ENCODE data around the gene SERP2. TPM values are rescaled to one million over a fixed set of nuclear protein-coding genes. Genes with fewer than 3 reads are reported as not detected.

The SERP2 gene
- polyA plus RNA-seq, 2 of the 4 experiments (the other 2 are of a cell fraction) = not detected

DNA sequence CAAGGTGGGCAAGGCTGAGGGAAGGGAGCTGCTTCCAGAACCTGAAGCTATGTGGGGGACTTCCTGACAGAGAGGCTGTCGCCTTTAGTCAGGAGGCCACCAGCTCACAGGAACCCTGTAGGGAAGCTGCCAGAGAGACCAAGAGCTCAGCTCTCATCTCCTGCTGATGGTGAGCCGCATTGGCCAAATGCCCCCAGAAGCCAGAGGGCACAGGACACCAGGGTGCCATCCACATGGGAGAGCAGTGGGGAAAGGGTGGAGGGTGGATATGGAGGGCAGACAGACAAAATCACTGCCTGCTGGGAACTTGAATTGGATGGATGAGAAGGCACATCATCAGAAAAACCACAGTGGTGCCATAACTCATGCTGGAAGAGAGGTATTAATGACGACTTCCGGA, 36.0 kb downstream of the SERP2 start (continued):
- TF ChIP-seq, protein P1, sequence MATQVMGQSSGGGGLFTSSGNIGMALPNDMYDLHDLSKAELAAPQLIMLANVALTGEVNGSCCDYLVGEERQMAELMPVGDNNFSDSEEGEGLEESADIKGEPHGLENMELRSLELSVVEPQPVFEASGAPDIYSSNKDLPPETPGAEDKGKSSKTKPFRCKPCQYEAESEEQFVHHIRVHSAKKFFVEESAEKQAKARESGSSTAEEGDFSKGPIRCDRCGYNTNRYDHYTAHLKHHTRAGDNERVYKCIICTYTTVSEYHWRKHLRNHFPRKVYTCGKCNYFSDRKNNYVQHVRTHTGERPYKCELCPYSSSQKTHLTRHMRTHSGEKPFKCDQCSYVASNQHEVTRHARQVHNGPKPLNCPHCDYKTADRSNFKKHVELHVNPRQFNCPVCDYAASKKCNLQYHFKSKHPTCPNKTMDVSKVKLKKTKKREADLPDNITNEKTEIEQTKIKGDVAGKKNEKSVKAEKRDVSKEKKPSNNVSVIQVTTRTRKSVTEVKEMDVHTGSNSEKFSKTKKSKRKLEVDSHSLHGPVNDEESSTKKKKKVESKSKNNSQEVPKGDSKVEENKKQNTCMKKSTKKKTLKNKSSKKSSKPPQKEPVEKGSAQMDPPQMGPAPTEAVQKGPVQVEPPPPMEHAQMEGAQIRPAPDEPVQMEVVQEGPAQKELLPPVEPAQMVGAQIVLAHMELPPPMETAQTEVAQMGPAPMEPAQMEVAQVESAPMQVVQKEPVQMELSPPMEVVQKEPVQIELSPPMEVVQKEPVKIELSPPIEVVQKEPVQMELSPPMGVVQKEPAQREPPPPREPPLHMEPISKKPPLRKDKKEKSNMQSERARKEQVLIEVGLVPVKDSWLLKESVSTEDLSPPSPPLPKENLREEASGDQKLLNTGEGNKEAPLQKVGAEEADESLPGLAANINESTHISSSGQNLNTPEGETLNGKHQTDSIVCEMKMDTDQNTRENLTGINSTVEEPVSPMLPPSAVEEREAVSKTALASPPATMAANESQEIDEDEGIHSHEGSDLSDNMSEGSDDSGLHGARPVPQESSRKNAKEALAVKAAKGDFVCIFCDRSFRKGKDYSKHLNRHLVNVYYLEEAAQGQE (IDR thresholded peaks at IDR 0.05) = no peak
- TF ChIP-seq KDM1A (IDR thresholded peaks at IDR 0.05; ENCODE audit: low read depth) (no peak), TFCP2L1 (CRISPR knock-in tag; IDR thresholded peaks at IDR 0.05) (no peak)

DNA sequence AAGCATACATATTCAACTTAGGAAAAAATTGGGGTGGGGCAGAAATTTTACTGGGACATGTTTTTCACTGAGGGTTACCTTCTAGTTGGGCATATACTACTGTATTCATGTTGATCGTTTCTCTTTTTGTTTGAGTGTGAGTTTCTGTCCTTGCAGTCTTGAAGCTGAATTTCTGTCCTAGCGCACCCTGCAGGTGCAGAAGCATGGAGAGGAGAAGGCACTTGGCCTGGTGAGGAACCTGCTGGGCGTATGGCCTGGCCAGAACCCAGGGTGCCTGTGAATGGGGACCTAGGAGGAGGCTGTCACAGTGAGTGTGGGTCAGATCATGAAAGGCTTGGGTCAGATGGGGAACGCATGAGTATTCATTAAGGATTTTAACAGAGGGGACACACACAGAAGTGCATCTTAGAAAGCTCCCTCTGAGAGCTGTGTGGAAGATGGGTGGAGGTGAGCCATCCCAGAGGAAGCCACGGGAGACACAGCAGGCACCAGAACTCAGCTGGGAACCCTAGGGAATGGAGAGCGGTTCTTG, 36.8 kb downstream of the SERP2 start:
- CTCF ChIA-PET = no interaction called here
- FAIRE-seq = no peak
- TF ChIP-seq MAX (IDR thresholded peaks at IDR 0.05) (no peak), KDM5A (IDR thresholded peaks at IDR 0.05) (no peak), HOXB13 (CRISPR knock-in tag; IDR thresholded peaks at IDR 0.05; ENCODE audit: low read depth) (no peak), SREBF2 (IDR thresholded peaks at IDR 0.05) (no peak), SMC3 (IDR thresholded peaks at IDR 0.05) (no peak), TP53 (CRISPR knock-in tag; IDR thresholded peaks at IDR 0.05) (no peak), POLR2A (IDR thresholded peaks at IDR 0.05; ENCODE audit: low read length) (no peak), RCOR1 (IDR thresholded peaks at IDR 0.05; ENCODE audit: low read depth, low read length) (no peak), ELK1 (IDR thresholded peaks at IDR 0.05; ENCODE audit: low read depth, low read length) (no peak), CHD2 (IDR thresholded peaks at IDR 0.05; ENCODE audit: low read length, partially characterized antibody) (no peak), KDM1A (IDR thresholded peaks at IDR 0.05; ENCODE audit: low read depth) (no peak), CTCF (IDR thresholded peaks at IDR 0.05) (no peak), EP300 (IDR thresholded peaks at IDR 0.05) (no peak), HES2 (IDR thresholded peaks at IDR 0.05) (no peak), ZC3H11A (IDR thresholded peaks at IDR 0.05) (no peak), MAZ (IDR thresholded peaks at IDR 0.05; ENCODE audit: borderline replicate concordance, low read depth, low read length) (no peak), HOXA7 (CRISPR knock-in tag; IDR thresholded peaks at IDR 0.05) (no peak), ZFP36 (IDR thresholded peaks at IDR 0.05; ENCODE audit: borderline replicate concordance, partially characterized antibody) (no peak)
- TF ChIP-seq, protein P2, sequence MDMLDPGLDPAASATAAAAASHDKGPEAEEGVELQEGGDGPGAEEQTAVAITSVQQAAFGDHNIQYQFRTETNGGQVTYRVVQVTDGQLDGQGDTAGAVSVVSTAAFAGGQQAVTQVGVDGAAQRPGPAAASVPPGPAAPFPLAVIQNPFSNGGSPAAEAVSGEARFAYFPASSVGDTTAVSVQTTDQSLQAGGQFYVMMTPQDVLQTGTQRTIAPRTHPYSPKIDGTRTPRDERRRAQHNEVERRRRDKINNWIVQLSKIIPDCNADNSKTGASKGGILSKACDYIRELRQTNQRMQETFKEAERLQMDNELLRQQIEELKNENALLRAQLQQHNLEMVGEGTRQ (IDR thresholded peaks at IDR 0.05) = no peak
- TF ChIP-seq, protein P1 (IDR thresholded peaks at IDR 0.05) = no peak
- no peak overlapping the region for H3K27ac ChIP-seq
- no peaks in the 10 kb centered on the region; the same call in 2 of the 3 replicates for H3K4me1 ChIP-seq
- no peak overlapping the region for H3K4me3 ChIP-seq
- H3K4me2 ChIP-seq = no peak overlapping the region
- no peak for DNase-seq (ENCODE audit: low read depth in 1 of 2, low spot score in 1 of 2)
- 79% methylated on average over 6 of the region's 6 CpGs for WGBS (ENCODE audit: missing lambda C conversion rate)
- ATAC-seq = no peak
- POLR2A ChIA-PET = no interaction called here
- H3K9me3 ChIP-seq = no peaks in the 10 kb centered on the region

Data from A549 (cell line).